ENCODE results near the gene C19orf85.
A peak's percentile ranks its signal among the peaks of the same experiment; 100 is the strongest.
"Not testable (repeated sequence)": the region's sequence is repeated elsewhere in the genome, so short reads cannot be mapped to it uniquely, and the experiment has no call there.

The C19orf85 gene

GRCh38 chr19:55437410-55437809, 27.1 kb downstream of the C19orf85 start:
- peak; percentile 49 for DNase-seq

- DNase-seq: no peak
Observed at GRCh38 chr19:55436847-55437246, 27.7 kb downstream of the C19orf85 start.

- no peak for DNase-seq
Observed at GRCh38 chr19:55435020-55435419, 29.5 kb downstream of the C19orf85 start.

GRCh38 chr19:55434356-55434919, 30.1 kb downstream of the C19orf85 start:
- no peak for DNase-seq

- DNase-seq: no peak
Observed at GRCh38 chr19:55433292-55433691, 31.3 kb downstream of the C19orf85 start.

DNA sequence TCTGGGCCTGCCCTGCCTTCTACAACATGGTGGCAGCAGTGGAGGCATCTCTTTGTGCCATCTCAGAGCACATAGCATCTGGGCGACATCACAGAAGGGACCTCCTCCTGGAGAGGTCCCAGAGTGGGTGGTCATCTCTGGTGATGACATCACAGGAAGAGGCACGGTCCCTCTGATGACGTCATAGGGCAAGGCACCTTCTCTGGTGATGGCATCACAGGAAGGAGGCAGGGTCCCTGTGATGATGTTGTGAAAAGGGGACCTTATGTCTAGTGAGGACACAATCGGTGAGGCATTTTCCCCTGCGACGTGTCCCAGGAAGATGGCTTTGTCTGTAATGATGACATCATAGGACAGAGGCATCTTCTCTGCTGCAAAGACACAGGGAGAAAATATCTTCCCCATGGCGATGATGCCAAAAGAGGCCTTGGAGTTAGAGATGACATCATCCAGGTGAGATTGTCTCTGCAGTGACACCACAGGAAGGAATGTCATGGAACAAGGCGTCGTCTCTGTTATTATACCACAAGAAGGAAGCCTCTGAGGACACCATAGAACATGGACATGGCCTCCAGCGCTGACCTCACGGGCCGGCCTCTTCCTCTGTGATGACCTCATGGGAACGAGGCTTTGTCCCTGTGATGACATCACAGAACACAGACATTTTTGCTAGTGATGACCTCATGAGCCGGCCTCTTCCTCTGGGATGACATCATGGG, 32.2 kb downstream of the C19orf85 start:
- no peak for DNase-seq

DNA sequence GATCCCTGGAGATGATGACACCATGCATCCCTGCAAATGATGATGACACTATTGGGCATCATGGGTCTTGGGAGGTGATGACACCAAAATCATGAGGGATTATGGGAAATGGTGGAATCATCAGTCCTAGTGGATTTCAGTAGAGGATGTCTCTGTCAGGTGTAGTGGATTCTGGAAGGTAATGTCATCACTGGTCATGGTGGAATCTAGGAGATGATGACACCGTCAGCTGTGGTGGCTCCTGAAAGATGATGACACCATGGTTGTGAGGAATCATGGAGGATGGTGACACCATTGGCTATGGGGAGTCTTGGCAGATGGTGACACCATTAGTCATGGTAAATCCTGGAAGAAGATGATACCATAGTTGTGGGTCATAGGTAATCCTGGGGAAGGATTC, 33.4 kb downstream of the C19orf85 start:
- no peak for DNase-seq

DNA sequence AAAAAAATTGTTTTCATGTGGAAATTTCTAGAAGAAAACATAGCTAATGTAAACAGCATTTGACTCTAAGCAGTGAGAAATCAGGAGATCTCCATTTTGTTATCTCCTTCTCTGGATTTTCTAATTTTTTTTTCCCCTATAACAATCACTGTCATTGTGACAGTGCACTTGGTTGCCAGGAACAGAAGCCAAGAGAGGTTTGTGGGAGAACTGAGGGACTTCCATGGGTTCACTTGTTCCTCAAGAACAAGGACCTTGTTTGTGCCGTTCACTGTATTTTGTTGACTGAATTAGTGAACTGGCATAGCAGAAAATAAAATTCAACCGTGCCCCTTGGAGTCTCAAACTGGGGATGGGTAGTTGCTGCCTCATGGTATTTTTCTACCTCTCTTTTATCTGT, 38.5 kb downstream of the C19orf85 start:
- no peak for DNase-seq

DNA sequence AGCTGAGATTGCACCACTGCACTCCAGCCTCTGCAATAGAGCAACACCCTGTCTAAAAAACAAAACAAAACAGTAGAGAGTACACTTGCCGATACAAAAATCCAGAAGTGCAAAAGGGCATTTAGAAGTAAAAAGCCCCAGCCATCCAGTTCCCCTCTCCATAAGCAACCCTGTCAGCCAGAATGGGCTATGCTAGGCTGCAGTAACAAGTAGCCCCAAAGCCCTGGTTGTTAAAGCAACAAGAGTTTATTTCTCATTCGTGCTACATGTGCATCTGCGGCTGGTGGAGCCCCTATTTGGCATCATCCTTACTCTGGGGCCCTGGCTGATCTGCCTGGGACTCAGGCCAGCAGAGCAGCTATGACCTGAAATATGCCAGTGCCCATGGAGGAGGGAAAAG, 40.0 kb downstream of the C19orf85 start:
- no peak for DNase-seq

DNA sequence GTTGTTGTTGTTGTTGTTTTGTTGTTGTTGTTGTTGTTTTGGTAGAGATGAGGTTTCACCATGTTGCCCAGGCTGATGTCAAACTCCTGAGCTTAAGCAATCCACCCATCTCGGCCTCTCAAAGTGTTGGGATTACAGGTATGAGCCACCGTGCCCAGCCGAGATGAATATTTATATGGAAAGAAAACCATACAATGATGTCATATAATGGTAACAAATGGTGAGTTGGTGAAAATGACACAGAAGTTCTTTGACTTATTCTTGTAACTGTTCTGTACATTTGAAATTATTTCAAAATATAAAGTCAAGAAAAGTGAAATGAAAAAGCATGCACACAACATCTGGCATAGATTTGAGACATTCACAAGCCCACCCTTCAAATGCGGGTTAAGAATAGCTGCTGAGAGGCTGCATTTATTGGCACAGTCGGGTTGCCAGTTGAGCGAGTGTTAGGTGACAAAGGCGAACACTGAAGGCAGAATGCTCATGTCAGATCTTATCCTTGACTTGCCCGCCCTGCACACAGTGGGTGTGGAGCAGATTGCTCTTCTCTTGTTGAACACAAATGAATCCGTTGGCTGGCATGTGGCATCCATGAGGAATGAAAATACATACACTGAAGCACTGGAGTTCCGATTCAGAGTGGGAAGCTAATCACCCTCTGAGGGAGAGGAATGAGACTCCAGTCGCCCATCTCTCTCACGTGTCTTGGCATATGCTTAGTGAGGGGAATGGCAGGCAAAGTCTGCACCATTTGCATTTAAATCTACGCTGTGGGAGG, 41.1 kb downstream of the C19orf85 start:
- no peak for DNase-seq

- not testable (repeated sequence) for DNase-seq
Observed at GRCh38 chr19:55421281-55421680, 43.3 kb downstream of the C19orf85 start.

DNA sequence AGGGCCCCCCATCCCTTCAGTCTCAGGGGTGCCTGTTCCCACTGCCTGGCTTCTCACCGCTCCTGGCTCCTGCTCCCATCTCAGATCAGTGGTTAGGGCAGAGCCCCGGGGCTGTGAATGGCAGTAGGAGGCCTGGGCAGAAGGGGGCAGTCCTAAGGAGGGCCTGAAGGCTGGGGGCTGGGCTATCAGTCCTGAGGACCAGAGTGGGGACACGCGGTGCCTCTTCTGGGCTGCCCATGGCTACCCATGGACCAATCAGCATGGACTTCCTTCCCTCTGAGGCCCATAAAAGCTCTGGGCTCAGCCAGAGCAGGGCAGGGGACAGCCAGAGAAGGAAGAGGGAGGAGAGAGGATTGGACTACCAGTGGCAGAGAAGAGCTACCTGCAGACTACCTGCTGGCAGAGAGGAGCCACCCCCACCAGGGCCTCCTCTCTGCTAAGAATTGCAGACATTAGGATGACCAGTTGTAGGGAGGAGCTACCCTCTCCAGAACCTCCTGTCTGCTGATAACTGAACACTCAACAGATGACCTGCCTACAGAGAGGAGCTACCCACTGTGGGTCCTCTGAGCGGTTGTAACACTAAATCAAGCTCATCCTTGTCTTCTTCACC, 44.8 kb downstream of the C19orf85 start:
- DNase-seq: no peak

DNA sequence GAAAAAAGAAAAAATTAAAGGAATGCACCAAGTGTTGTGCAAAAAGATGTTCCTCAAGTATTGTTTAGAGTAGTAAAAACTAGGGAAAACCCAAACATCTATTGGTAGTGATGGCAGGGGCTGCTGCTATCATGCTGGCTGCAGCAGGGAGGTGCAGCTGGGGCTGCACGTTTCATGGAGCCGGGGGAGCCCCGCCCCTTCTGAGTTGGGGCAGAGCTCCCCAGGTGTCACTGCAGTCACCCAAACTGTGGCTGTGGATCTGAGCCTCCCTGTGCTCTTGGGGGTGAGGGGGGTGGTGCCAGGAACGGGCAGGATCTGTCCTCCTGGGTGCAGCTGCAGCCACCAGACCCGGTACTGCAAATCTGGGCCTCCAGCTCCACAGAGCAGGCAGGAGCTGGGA, 45.4 kb downstream of the C19orf85 start:
- DNase-seq: no peak

GRCh38 chr19:55418185-55418584, 46.4 kb downstream of the C19orf85 start:
- peak; percentile 77 for DNase-seq

Measured in fibroblast of skin of right quadriceps (primary cell).